NCI-H146 (cell line): ENCODE data around the gene RAB20.
"Not testable (repeated sequence)": the region's sequence is repeated elsewhere in the genome, so short reads cannot be mapped to it uniquely, and the experiment has no call there.

Experiments
- DNase-seq: peaks from one replicate; lab custom pipeline; 2025; lab: John Stamatoyannopoulos, UW

Gene RAB20

DNA sequence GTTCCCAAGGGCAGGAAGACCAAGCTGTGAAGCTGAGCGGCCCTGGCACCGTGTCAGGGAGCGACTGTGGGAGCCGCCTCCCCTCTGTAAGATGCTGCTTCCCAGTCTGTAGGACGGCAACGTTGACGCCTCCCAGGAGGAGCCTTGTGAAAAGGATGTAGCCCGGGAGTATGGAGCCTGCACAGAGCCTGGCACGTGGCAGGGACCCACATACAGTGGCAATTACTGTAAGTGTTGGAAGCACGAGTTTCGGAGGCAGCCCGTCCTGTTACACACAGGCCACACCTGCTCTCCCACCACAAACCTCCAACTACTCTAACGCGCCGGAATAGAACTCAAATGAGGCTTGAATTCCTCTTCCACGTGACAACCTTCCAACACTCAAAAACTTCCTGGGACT lies 6.6 kb downstream of the RAB20 start:
- no peak for DNase-seq

- no peak for DNase-seq
These were observed 7.2 kb downstream of the RAB20 start for GRCh38 chr13:110554227-110554836.

DNA sequence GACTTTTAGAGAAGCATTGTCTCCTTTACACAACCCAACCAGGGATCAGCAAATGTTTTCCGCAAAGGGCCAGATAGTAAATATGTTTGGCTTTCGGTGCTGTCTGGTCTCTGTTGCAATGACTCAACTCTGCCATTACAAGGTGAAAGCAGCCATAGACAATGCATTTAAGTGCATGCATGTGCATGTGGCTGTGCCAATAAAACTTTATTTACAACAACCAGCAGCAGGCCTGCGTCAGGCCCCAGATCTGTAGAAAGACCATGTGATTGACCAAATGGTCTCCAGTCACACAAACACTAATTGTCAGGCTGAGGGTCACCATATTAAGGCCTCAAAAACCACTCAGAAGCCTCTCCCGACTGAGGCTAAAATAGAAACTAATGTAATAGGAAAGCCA lies 8.1 kb downstream of the RAB20 start:
- no peak for DNase-seq

GRCh38 chr13:110552767-110553166 lies 8.8 kb downstream of the RAB20 start:
- DNase-seq: no peak

DNA sequence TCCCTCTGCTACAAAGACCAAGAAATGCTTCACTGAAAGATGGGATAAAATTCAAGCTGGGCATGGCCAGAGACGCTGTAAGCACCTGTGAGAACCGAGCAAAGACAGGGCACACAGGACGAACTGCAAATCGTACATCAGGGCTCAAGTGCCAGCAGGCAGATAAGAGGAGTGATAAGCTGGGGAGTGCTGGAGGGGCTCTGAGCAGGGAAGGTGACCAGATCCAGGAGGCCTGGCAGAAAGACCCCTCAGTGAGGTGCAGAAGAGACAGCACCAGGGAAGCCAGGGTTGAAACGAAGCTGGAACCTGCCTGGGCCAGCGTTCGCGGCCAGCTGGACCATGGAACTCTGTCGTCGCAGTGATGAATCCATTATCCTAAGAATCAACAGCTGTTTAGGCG lies 10.2 kb downstream of the RAB20 start:
- DNase-seq: no peak

DNA sequence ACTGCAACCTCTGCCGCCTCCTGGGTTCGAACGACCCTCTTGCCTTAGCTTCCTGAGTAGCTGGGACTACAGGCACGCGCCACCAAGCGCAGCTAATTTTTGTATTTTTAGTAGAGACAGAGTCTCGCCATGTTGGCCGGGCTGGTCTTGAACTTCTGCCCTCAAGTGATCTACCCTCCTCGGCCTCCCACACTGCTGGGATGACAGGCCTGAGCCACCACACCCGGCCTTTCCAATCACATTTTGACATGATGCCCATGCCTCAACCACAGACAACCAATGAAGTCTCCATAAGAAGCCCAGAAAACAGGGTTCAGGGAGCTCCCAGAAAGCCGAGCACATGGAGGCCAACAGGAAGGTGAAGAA lies 11.7 kb downstream of the RAB20 start:
- no peak for DNase-seq

- no peak for DNase-seq
These were observed 12.4 kb downstream of the RAB20 start for GRCh38 chr13:110548891-110549794.

- no peak for DNase-seq
These were observed 14.6 kb downstream of the RAB20 start for GRCh38 chr13:110546926-110547325.

- DNase-seq: no peak
These were observed 15.1 kb downstream of the RAB20 start for GRCh38 chr13:110546378-110546777.

DNA sequence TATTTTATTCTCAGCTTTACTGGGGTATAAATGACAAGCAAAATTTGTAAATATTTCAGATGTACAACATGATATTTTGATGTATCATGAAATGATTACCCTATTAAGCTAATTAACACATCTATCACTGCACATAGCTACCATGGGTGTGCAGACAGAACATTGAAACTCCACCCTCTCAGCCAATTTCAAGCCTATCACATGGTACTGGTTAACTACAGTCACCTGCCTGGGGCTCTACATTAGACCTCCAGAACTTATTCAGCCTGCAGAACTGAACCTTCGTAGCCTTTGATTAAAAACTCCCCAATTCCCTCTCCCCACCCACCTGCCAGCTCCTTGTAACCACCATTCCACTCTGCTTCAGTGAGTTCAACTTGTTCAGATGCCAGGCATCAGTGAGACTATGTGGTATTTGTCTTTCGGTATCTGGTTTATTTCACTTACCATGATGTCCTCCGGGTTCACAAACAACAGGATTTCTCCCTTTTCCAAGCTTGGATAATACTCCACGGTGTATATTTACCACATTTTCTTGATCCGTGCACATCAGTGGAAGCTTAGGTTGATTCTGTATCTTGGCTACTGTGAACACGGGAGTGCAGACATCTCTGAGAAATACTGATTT lies 19.2 kb downstream of the RAB20 start:
- no peak for DNase-seq

GRCh38 chr13:110541526-110541920 lies 20.0 kb downstream of the RAB20 start:
- no peak for DNase-seq

- no peak for DNase-seq
These were observed 20.5 kb downstream of the RAB20 start for GRCh38 chr13:110540871-110541525.

- DNase-seq: no peak
These were observed 21.6 kb downstream of the RAB20 start for GRCh38 chr13:110539894-110540293.

GRCh38 chr13:110538632-110539031 lies 22.9 kb downstream of the RAB20 start:
- no peak for DNase-seq

DNA sequence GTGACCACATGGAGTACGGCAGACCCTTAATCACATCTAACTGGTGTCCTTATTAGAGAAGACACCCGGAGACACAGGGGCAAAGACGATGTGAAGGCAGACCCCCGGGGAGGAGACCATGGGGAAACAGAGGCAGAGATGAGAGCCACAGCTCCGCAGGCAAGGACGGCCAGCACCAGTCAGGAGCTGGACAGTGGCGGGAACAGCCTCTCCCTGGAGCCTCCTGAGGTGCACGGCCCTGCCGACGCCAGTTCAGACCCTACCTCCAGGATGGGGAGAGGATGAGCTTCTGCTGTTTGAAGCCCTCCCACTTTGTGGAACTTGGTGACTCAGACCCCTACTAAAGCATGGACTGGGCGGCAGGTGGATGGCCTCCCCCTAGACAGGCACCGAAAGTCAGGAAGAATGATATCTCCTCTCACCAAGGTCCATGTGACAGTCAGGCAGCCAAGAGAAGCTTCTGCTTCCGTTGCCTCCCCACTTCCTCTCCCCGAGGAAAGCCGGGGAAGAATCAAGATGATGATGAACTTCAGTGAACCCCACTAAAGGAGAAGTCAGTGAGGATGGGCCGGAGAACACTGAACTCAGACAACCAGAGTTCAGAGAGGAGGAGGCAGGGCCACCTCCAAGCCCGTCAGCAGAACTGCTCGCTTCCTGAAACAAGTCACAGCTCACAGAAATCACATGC lies 25.4 kb downstream of the RAB20 start:
- no peak for DNase-seq

DNA sequence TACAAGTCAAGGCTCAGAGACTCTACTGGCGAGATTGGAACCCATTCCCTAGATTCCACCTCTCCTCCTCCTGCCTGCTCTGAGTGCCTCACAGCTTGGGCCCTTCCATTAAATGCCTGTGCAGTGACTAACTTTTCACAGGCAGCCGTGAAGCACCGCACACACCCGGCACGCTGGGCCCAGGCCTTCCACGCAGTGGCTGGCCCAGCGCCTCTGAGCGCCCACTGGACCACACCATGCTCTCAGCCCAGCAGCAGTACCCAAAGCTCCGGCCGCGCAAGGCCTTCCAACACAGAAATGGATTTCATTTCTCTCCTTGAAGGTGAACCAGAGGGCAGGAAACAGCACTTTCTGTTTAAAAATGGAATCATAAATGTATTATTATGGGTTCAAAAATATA lies 26.0 kb downstream of the RAB20 start:
- no peak for DNase-seq

DNA sequence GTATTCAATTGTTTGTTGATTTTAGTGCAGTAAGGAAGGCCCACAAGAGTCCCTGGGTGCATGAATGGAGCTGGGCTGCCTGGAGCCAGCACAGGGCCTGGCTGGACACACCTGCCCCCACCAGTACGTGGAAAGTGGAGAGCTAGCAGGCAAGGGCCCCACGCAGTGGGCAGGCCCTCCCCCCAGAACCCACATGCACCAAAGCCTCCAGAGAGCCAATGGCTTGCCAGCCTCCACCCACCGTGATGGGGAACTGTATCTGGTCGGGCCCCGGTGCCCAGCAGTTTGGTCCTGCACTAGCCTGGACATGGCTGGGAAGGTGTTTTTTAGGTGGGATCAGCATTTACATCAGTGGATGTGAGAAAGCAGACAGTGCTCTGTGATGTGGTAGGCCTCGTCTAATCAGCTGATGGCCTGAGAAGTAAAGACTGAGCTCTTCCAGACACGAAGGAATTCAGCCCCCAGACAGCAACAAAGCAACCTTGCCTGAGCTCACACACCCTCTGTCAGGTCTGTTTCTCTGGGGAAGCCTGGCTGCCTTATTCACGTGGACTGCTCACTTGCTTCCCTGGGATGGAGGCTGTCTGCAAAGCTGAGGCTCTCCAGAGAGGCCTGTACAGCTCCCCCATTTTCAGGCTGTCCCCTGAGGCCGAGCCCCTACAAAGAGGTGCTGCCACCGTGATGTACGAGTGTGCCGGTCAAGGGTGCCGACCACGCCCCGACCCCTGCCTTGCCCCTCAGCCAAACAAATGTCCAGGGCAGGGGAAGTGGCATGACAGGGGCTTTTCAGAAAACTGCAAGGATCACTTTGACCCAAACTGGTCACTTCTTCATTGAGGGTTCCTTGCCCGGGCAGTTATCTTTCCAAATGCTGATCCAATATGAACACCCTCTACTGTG lies 27.5 kb downstream of the RAB20 start:
- no peak for DNase-seq

DNA sequence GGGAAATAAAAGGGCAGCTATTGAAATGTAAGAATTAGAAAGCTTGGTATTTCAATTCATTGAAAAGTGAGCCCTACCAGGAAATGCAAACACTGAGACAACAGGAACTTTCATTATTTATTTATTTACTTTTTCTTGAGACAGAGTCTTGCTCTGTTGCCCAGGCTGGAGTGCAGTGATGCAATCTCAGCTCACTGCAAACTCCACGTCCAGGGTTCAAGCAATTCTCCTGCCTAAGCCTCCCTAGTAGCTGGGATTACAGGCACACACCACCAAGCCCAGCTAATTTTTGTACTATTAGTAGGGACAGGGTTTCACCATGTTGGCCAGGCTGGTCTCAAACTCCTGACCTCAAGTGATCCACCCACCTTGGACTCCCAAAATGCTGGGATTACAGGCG lies 29.3 kb downstream of the RAB20 start:
- not testable (repeated sequence) for DNase-seq

- DNase-seq: no peak
These were observed 29.8 kb downstream of the RAB20 start for GRCh38 chr13:110531671-110532083.

GRCh38 chr13:110531100-110531499 lies 30.4 kb downstream of the RAB20 start:
- no peak for DNase-seq
